IPS-11a (cell line): ENCODE data around the gene CHN1.

Experiments used
- H3K4me3 ChIP-seq: one replicate; pipeline ENCODE4 v1.5.1; 2013; ENCODE audit warnings: low read depth, low read length, control low read depth

Gene CHN1

GRCh38 chr2:174789001-174789400 lies 216.2 kb downstream of the CHN1 start:
- H3K4me3 ChIP-seq, result no peak overlapping the region

- H3K4me3 ChIP-seq, result no peak overlapping the region
These were observed 216.8 kb downstream of the CHN1 start for GRCh38 chr2:174788291-174788929.

- H3K4me3 ChIP-seq, result no peak overlapping the region
These were observed 217.5 kb downstream of the CHN1 start for GRCh38 chr2:174787487-174788205.

GRCh38 chr2:174786066-174786725 lies 219.0 kb downstream of the CHN1 start:
- H3K4me3 ChIP-seq, result no peak overlapping the region

GRCh38 chr2:174785481-174785880 lies 219.7 kb downstream of the CHN1 start:
- no peak overlapping the region for H3K4me3 ChIP-seq

GRCh38 chr2:174784909-174785308 lies 220.3 kb downstream of the CHN1 start:
- no peak overlapping the region for H3K4me3 ChIP-seq

- no peak overlapping the region for H3K4me3 ChIP-seq
These were observed 220.9 kb downstream of the CHN1 start for GRCh38 chr2:174784316-174784715.

GRCh38 chr2:174781996-174782395 lies 223.2 kb downstream of the CHN1 start:
- no peak overlapping the region for H3K4me3 ChIP-seq

- H3K4me3 ChIP-seq, result no peak overlapping the region
These were observed 223.9 kb downstream of the CHN1 start for GRCh38 chr2:174781298-174781697.

GRCh38 chr2:174780856-174781255 lies 224.3 kb downstream of the CHN1 start:
- no peak overlapping the region for H3K4me3 ChIP-seq

- H3K4me3 ChIP-seq, result no peak overlapping the region
These were observed 224.9 kb downstream of the CHN1 start for GRCh38 chr2:174780191-174780840.

- no peak overlapping the region for H3K4me3 ChIP-seq
These were observed 225.7 kb downstream of the CHN1 start for GRCh38 chr2:174779361-174779928.

- no peak overlapping the region for H3K4me3 ChIP-seq
These were observed 226.8 kb downstream of the CHN1 start for GRCh38 chr2:174778085-174778981.

GRCh38 chr2:174777347-174778084 lies 227.7 kb downstream of the CHN1 start:
- no peak overlapping the region for H3K4me3 ChIP-seq

GRCh38 chr2:174776675-174777074 lies 228.5 kb downstream of the CHN1 start:
- H3K4me3 ChIP-seq, result no peak overlapping the region

GRCh38 chr2:174776223-174776622 lies 229.0 kb downstream of the CHN1 start:
- no peak overlapping the region for H3K4me3 ChIP-seq

GRCh38 chr2:174775571-174775980 lies 229.6 kb downstream of the CHN1 start:
- H3K4me3 ChIP-seq, result no peak overlapping the region

GRCh38 chr2:174774886-174775285 lies 230.3 kb downstream of the CHN1 start:
- H3K4me3 ChIP-seq, result no peak overlapping the region

- H3K4me3 ChIP-seq, result no peak overlapping the region
These were observed 232.0 kb downstream of the CHN1 start for GRCh38 chr2:174773215-174773614.

- no peak overlapping the region for H3K4me3 ChIP-seq
These were observed 232.7 kb downstream of the CHN1 start for GRCh38 chr2:174772472-174772801.
